Neuronal stem cell (in vitro differentiated cells): Measurements from ENCODE around the gene SPRING1.

Source experiments
- DNase-seq: peaks from one replicate; pipeline ENCODE4 v3.0.0-alpha.2; 2013; ENCODE audit warnings: low spot score
- H2AFZ ChIP-seq: one replicate; pipeline ENCODE4 v1.6.1; 2013; ENCODE audit warnings: mild to moderate bottlenecking, low read length, inconsistent platforms
- H2AK5ac ChIP-seq: 2 replicates; pipeline ENCODE4 v1.6.1; 2013; ENCODE audit warnings: low read depth, mild to moderate bottlenecking, inconsistent platforms, low read length, moderate library complexity, mixed read lengths
- H2BK120ac ChIP-seq: 2 replicates; pipeline ENCODE4 v1.6.1; 2013; ENCODE audit warnings: low read depth, mild to moderate bottlenecking, inconsistent platforms, low read length, moderate library complexity, mixed read lengths
- H2BK12ac ChIP-seq: one replicate; pipeline ENCODE4 v1.6.1; 2013; ENCODE audit warnings: low read length, inconsistent platforms
- H2BK15ac ChIP-seq: 2 replicates; pipeline ENCODE4 v1.6.1; 2013; ENCODE audit warnings: mild to moderate bottlenecking, low read length, inconsistent platforms, mixed read lengths
- H2BK5ac ChIP-seq: one replicate; pipeline ENCODE4 v1.6.1; 2013; ENCODE audit warnings: inconsistent platforms, mild to moderate bottlenecking, low read length, moderate library complexity
- H3K14ac ChIP-seq: one replicate; pipeline ENCODE4 v1.6.1; 2013; ENCODE audit warnings: low read length, inconsistent platforms
- H3K18ac ChIP-seq: 2 replicates; pipeline ENCODE4 v1.6.1; 2013; ENCODE audit warnings: low read length, inconsistent platforms
- H3K23ac ChIP-seq: 2 replicates; pipeline ENCODE4 v1.6.1; 2013; ENCODE audit warnings: low read depth, mild to moderate bottlenecking, mixed read lengths, low read length, inconsistent platforms; ENCODE audit not compliant: poor library complexity
- H3K27ac ChIP-seq: replicated peaks from 3 replicates; pipeline ENCODE4 v1.5.1; 2013; ENCODE audit warnings: low read length, inconsistent platforms
- H3K27me3 ChIP-seq, 3 experiments: 2 replicates each; pipeline ENCODE4 v1.6.1; 2013; ENCODE audit warnings: low read length in 3 of 3, mild to moderate bottlenecking in 2 of 3, inconsistent platforms in 1 of 3, low read depth in 1 of 3, mixed read lengths in 1 of 3, moderate library complexity in 1 of 3; ENCODE audit not compliant: control insufficient read depth in 3 of 3, insufficient read depth in 3 of 3
- H3K36me3 ChIP-seq, 2 donors: replicated peaks in 1 of 2; 2 replicates each; pipeline ENCODE4 v1.6.1; 2013; ENCODE audit warnings: low read length in 2 of 2; ENCODE audit not compliant: control insufficient read depth in 2 of 2, insufficient read depth in 2 of 2
- H3K4ac ChIP-seq: 2 replicates; pipeline ENCODE4 v1.6.1; 2013; ENCODE audit warnings: inconsistent platforms, mild to moderate bottlenecking, low read length, moderate library complexity
- H3K4me1 ChIP-seq, 2 donors: 1 replicate in 1 of 2; 2 replicates in 1 of 2; pipeline ENCODE4 v1.6.1; 2013; ENCODE audit warnings: low read length in 2 of 2, low read depth in 1 of 2; ENCODE audit not compliant: control insufficient read depth in 2 of 2, insufficient read depth in 1 of 2
- H3K4me2 ChIP-seq: one replicate; pipeline ENCODE4 v1.6.1; 2013; ENCODE audit warnings: mild to moderate bottlenecking, low read length, inconsistent platforms; ENCODE audit not compliant: insufficient read depth, poor library complexity, severe bottlenecking
- H3K4me3 ChIP-seq, 2 donors: 2 replicates each; pipeline ENCODE4 v1.5.1; 2013; ENCODE audit warnings: low read length in 2 of 2, mild to moderate bottlenecking in 2 of 2, inconsistent platforms in 1 of 2, moderate library complexity in 1 of 2
- H3K79me1 ChIP-seq: one replicate; pipeline ENCODE4 v1.6.1; 2013; ENCODE audit warnings: low read depth, mild to moderate bottlenecking, inconsistent platforms, low read length, moderate library complexity
- H3K9ac ChIP-seq: one replicate; pipeline ENCODE4 v1.6.1; 2013; ENCODE audit warnings: mild to moderate bottlenecking, low read depth, low read length, inconsistent platforms; ENCODE audit not compliant: poor library complexity
- H3K9me3 ChIP-seq, 2 donors: replicated peaks in 1 of 2; 2 replicates each; pipeline versions ENCODE3 to v1.6.1; 2013; ENCODE audit warnings: low read length in 2 of 2, mild to moderate bottlenecking in 2 of 2, inconsistent platforms in 1 of 2, low read depth in 1 of 2, mixed read lengths in 1 of 2, moderate library complexity in 1 of 2; ENCODE audit not compliant: control insufficient read depth in 2 of 2, insufficient read depth in 1 of 2
- H4K8ac ChIP-seq: one replicate; pipeline ENCODE4 v1.6.1; 2013; ENCODE audit warnings: low read depth, mild to moderate bottlenecking, inconsistent platforms, low read length, moderate library complexity
- H4K91ac ChIP-seq: one replicate; pipeline ENCODE4 v1.6.1; 2013; ENCODE audit warnings: low read length, low read depth, mild to moderate bottlenecking, inconsistent platforms; ENCODE audit not compliant: poor library complexity
- WGBS, 2 donors: extraction: QIAGEN DNeasy Blood & Tissue Kit; methylation state at CpG; one replicate each; pipeline ENCODE4 v1.1.7; 2013; ENCODE audit warnings: missing lambda C conversion rate in 2 of 2, mixed read lengths in 1 of 2; ENCODE audit not compliant: insufficient read length in 2 of 2, insufficient replicate concordance in 1 of 2; ENCODE audit errors: extremely low coverage in 2 of 2; 5-methylcytosine and 5-hydroxymethylcytosine counted together

SPRING1 gene

GRCh38 chr12:116712458-116713303, 25.2 kb downstream of the SPRING1 start:
- Histone ChIP-seq H3K27me3 (peaks cover 0 to 6% (median 0%) of the 10 kb centered on the region in 3 experiments), H2BK5ac (no peak overlapping the region), H3K4ac (no peak overlapping the region), H3K14ac (no peak overlapping the region), H3K18ac (no peak overlapping the region), H2BK12ac (no peak overlapping the region), H3K23ac (no peak overlapping the region), H2AK5ac (no peak overlapping the region), H3K4me1 (peaks cover 16 to 35% of the 10 kb centered on the region in 2 donors), H2BK15ac (no peak overlapping the region), H3K4me2 (no peak overlapping the region), H4K91ac (no peak overlapping the region), H3K36me3 (peaks cover 2 to 25% of the 10 kb centered on the region in 2 donors), H3K4me3 (no peak overlapping the region), H3K9ac (no peak overlapping the region), H4K8ac (no peak overlapping the region), H2AFZ (no peak overlapping the region), H2BK120ac (no peak overlapping the region), H3K79me1 (no peaks in the 10 kb centered on the region), H3K9me3 (no peaks in the 10 kb centered on the region), H3K27ac (no peak overlapping the region)
- WGBS, 2 donors = no CpG with 5 or more reads among the region's 17 CpGs
- no peak for DNase-seq

GRCh38 chr12:116710370-116711150, 27.3 kb downstream of the SPRING1 start:
- WGBS, 2 donors = no CpG with 5 or more reads among the region's 8 CpGs

GRCh38 chr12:116709768-116710167, 28.1 kb downstream of the SPRING1 start:
- Histone ChIP-seq H2BK15ac (no peak overlapping the region), H4K91ac (no peak overlapping the region), H2BK12ac (no peak overlapping the region), H2AFZ (no peak overlapping the region), H3K27me3 (peaks cover 0 to 6% (median 0%) of the 10 kb centered on the region in 3 experiments), H2BK120ac (no peak overlapping the region), H3K4ac (no peak overlapping the region), H3K36me3 (peaks cover 0 to 3% of the 10 kb centered on the region in 2 donors), H4K8ac (no peak overlapping the region), H3K79me1 (no peaks in the 10 kb centered on the region), H3K14ac (no peak overlapping the region), H3K9me3 (no peaks in the 10 kb centered on the region), H3K27ac (no peak overlapping the region), H2AK5ac (no peak overlapping the region), H2BK5ac (no peak overlapping the region), H3K18ac (no peak overlapping the region), H3K23ac (no peak overlapping the region), H3K4me2 (no peak overlapping the region), H3K9ac (no peak overlapping the region), H3K4me3 (no peak overlapping the region), H3K4me1 (peaks cover 13 to 22% of the 10 kb centered on the region in 2 donors)
- DNase-seq = no peak
- no CpG with 5 or more reads among the region's 10 CpGs for WGBS, 2 donors

More at GRCh38 chr12:116710370-116711150, 27.3 kb downstream of the SPRING1 start:
- no peak overlapping the region for H2BK120ac ChIP-seq
- no peak overlapping the region for H3K14ac ChIP-seq
- H4K91ac ChIP-seq = no peak overlapping the region
- no peak overlapping the region for H3K4me3 ChIP-seq
- no peaks in the 10 kb centered on the region for H3K9me3 ChIP-seq
- H3K9ac ChIP-seq = no peak overlapping the region
- H2BK15ac ChIP-seq = no peak overlapping the region
- H2AK5ac ChIP-seq = no peak overlapping the region
- no peak overlapping the region for H3K4ac ChIP-seq
- H3K27ac ChIP-seq = no peak overlapping the region
- no peak overlapping the region for H2BK12ac ChIP-seq
- peaks cover 13 to 22% of the 10 kb centered on the region in 2 donors for H3K4me1 ChIP-seq
- no peak overlapping the region for H3K18ac ChIP-seq
- DNase-seq = no peak
- peaks cover 0 to 9% of the 10 kb centered on the region in 2 donors for H3K36me3 ChIP-seq
- no peak overlapping the region for H4K8ac ChIP-seq
- peaks cover 0 to 6% (median 0%) of the 10 kb centered on the region in 3 experiments for H3K27me3 ChIP-seq
- no peak overlapping the region for H2AFZ ChIP-seq
- H3K4me2 ChIP-seq = no peak overlapping the region
- no peak overlapping the region for H3K23ac ChIP-seq
- no peaks in the 10 kb centered on the region for H3K79me1 ChIP-seq
- H2BK5ac ChIP-seq = no peak overlapping the region
